ENCODE data around the gene LUC7L2. TPM values are rescaled to one million over a fixed set of nuclear protein-coding genes. Genes with fewer than 3 reads are reported as not detected.

The LUC7L2 gene
- total and polyA plus RNA-seq, 8 donors = 67.2 to 188 (median 167) TPM

DNA sequence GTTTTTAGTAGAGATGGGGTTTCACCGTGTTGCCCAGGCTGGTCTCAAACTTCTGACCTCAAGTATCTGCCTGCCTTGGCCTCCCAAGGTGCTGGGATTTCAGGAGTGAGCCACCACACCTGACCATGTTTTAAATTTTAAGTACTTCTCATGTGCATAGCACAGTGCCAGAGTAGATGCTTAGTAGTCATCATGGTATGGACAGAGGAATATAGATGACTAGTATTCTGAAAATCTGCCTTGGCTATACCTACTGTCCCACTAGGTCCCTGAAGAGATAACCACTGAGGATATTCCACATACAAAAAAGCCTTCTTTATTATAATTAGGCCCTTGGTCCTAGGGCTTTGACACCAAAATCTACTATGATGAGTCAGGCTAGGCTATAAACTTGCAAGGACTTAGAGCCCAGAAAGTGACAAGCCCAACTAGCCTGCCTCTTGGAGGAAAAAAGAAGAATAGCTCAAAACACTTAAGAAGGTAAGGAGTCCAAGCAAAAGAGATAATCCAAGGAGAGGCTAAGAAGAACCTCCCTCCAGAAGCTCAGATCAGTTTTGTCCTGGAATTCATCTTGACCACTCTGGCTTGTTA, 34.0 kb downstream of the LUC7L2 start:
- Histone ChIP-seq H3K4me1 (peaks cover 0 to 4% of the 10 kb centered on the region in 2 donors), H3K9me3 (no peaks in the 10 kb centered on the region), H3K27ac (peak overlapping the region in 1 of 2 donors; percentile 26), H3K4me3 (no peak overlapping the region), H3K36me3 (peaks cover 0 to 30% of the 10 kb centered on the region in 2 donors), H3K27me3 (no peaks in the 10 kb centered on the region)
- TF ChIP-seq, protein P1, sequence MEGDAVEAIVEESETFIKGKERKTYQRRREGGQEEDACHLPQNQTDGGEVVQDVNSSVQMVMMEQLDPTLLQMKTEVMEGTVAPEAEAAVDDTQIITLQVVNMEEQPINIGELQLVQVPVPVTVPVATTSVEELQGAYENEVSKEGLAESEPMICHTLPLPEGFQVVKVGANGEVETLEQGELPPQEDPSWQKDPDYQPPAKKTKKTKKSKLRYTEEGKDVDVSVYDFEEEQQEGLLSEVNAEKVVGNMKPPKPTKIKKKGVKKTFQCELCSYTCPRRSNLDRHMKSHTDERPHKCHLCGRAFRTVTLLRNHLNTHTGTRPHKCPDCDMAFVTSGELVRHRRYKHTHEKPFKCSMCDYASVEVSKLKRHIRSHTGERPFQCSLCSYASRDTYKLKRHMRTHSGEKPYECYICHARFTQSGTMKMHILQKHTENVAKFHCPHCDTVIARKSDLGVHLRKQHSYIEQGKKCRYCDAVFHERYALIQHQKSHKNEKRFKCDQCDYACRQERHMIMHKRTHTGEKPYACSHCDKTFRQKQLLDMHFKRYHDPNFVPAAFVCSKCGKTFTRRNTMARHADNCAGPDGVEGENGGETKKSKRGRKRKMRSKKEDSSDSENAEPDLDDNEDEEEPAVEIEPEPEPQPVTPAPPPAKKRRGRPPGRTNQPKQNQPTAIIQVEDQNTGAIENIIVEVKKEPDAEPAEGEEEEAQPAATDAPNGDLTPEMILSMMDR (IDR thresholded peaks at IDR 0.05) = no peak
- no peak for ATAC-seq
- intact Hi-C loops (cut with DNase I) = no loop called here
- no peak for DNase-seq

GRCh38 chr7:139394540-139394939, 34.8 kb downstream of the LUC7L2 start:
- Histone ChIP-seq H3K9me3 (no peaks in the 10 kb centered on the region), H3K4me1 (peaks cover 0 to 4% of the 10 kb centered on the region in 2 donors), H3K36me3 (peaks cover 0 to 36% of the 10 kb centered on the region in 2 donors), H3K27ac (no peak overlapping the region), H3K27me3 (no peaks in the 10 kb centered on the region), H3K4me3 (no peak overlapping the region)
- ATAC-seq (no peak), DNase-seq (no peak)
- intact Hi-C loops (cut with DNase I) = no loop called here
- TF ChIP-seq, protein P1 (IDR thresholded peaks at IDR 0.05) = no peak

DNA sequence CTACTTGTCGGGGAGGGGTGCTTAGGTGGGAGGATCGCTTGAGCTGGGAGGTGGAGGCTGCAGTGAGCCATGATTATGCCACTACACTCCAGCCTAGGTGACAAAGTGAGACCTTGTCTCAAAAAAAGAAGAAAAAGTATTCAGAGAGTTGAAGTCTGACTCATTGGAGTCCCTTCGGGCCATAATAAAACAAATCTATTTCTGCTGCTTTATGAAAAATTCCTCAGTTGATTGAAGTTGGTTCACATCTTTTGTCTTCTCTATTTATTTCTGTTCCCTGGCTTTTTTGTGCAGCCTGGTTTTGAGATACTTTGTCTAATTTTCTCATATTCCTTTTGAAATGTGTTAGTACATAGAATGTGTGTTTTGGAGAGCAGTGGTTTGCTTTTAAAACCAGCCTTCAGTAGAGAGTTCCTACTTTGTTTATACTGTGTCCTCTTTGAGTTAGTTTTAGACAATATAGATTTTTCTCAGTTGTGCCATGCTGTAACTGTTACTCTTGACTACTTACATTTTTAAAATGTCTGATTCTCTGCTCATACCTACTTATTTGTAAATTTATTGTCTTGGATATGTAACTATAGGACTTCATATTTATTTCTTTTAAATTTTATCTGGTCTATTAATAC, 36.7 kb downstream of the LUC7L2 start:
- DNase-seq = no peak
- TF ChIP-seq, protein P1 (IDR thresholded peaks at IDR 0.05) = no peak
- Histone ChIP-seq H3K27ac (no peak overlapping the region), H3K4me1 (peaks cover 0 to 4% of the 10 kb centered on the region in 2 donors), H3K4me3 (no peak overlapping the region), H3K9me3 (no peaks in the 10 kb centered on the region), H3K36me3 (peaks cover 0 to 48% of the 10 kb centered on the region in 2 donors), H3K27me3 (no peaks in the 10 kb centered on the region)
- intact Hi-C loops (cut with DNase I) = no loop called here
- ATAC-seq = no peak

DNA sequence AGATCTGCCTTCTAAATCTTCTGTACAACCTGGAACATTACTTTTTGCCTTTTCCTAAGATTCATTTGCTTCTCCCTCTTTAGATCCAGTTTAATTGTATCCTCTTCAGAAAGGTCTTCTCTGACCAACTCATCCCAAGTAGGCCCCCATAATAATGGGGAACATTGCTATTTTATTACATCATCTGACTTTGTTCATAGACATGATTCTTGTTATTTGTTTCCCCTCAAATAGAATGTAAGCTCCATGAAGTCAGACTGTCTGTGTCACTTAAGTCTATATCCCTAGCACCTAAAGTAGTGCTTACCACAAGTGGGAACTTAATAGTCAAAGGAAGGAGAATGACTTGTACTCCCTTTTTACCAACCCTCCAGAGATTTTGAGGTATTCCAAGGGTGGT, 37.5 kb downstream of the LUC7L2 start:
- Histone ChIP-seq H3K4me1 (peaks cover 0 to 4% of the 10 kb centered on the region in 2 donors), H3K27ac (no peak overlapping the region), H3K9me3 (no peaks in the 10 kb centered on the region), H3K4me3 (no peak overlapping the region), H3K27me3 (no peaks in the 10 kb centered on the region), H3K36me3 (peaks cover 0 to 56% of the 10 kb centered on the region in 2 donors)
- intact Hi-C loops (cut with DNase I) = no loop called here
- no peak for ATAC-seq
- TF ChIP-seq, protein P1 (IDR thresholded peaks at IDR 0.05) = no peak
- no peak for DNase-seq

DNA sequence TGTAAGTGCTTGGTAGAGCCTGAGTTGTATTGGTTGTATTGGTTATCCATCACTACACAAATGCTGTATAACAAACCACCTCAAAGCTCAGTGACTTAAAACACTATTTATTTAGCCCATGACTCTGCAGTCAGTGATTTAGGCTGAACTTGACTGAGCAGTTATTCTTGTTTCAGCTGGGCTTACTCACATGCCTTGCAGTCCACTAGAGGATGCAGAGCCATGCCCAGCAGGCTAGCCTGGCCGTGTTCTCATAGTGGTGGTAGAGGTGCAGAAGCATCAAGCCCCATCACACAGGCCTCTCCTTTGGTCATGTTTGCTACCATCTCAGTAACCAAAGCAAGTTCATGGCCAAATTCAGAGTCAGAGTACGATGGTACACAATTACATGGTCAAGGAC, 43.9 kb downstream of the LUC7L2 start:
- peaks cover 3 to 96% of the 10 kb centered on the region in 2 donors for H3K36me3 ChIP-seq
- H3K9me3 ChIP-seq = no peaks in the 10 kb centered on the region
- DNase-seq = no peak
- H3K4me1 ChIP-seq = no peaks in the 10 kb centered on the region
- no peak overlapping the region for H3K4me3 ChIP-seq
- intact Hi-C loops (cut with DNase I) = no loop called here
- H3K27ac ChIP-seq = no peak overlapping the region
- TF ChIP-seq, protein P1 (IDR thresholded peaks at IDR 0.05) = no peak
- no peaks in the 10 kb centered on the region for H3K27me3 ChIP-seq
- ATAC-seq = no peak
